SK-N-SH treated with all-trans-retinoic acid at 6 μM for 48 hours (cell line): ENCODE results near the gene SMIM31.

ENCODE experiments used
- ATAC-seq: fragments of 200-7000 bp; cut with Tn5 transposase; 3 replicates; pipeline ENCODE4 v1.9.1; 2020; ENCODE audit warnings: mild to moderate bottlenecking, moderate library complexity
- BACH2 ChIP-seq: fragments of 250-450 bp; sonication (Bioruptor Pico); IDR thresholded peaks from 2 replicates; pipeline ENCODE4 v1.9.0; 2021; ENCODE audit warnings: mild to moderate bottlenecking, borderline replicate concordance
- CSDC2 ChIP-seq: fragments of 250-450 bp; sonication (Bioruptor Pico); IDR thresholded peaks from 2 replicates; pipeline ENCODE4 v1.5.0; 2020; ENCODE audit warnings: mild to moderate bottlenecking, moderate library complexity
- GLIS3 ChIP-seq: fragments of 250-450 bp; sonication (Bioruptor Pico); IDR thresholded peaks from 2 replicates; pipeline ENCODE4 v1.5.0; 2020; ENCODE audit warnings: mild to moderate bottlenecking, moderate library complexity
- ISL1 ChIP-seq: fragments of 250-450 bp; sonication (Bioruptor Pico); IDR thresholded peaks from 2 replicates; pipeline ENCODE4 v2.1.2; 2022; ENCODE audit warnings: mild to moderate bottlenecking, moderate library complexity
- OSR1 ChIP-seq: fragments of 250-450 bp; sonication (Bioruptor Pico); IDR thresholded peaks from 2 replicates; pipeline ENCODE4 v1.8.0; 2022; ENCODE audit warnings: moderate library complexity, mild to moderate bottlenecking, inconsistent platforms
- SNAI2 ChIP-seq: fragments of 250-450 bp; sonication (Bioruptor Pico); IDR thresholded peaks from 2 replicates; pipeline ENCODE4 v1.5.0; 2020; ENCODE audit warnings: mild to moderate bottlenecking, moderate library complexity
- TCF4 ChIP-seq: fragments of 250-450 bp; sonication (Bioruptor Pico); IDR thresholded peaks from 2 replicates; pipeline ENCODE4 v1.8.0; 2021; ENCODE audit warnings: mild to moderate bottlenecking, moderate library complexity, borderline replicate concordance
- TOX ChIP-seq: fragments of 250-450 bp; sonication (Bioruptor Pico); IDR thresholded peaks from 2 replicates; pipeline ENCODE4 v1.8.0; 2021; ENCODE audit warnings: mild to moderate bottlenecking, moderate library complexity, borderline replicate concordance
- ZFP3 ChIP-seq: fragments of 250-450 bp; sonication (Bioruptor Pico); IDR thresholded peaks from 2 replicates; pipeline ENCODE4 v1.5.0; 2020; ENCODE audit warnings: mild to moderate bottlenecking, moderate library complexity
- ZFP30 ChIP-seq: fragments of 450-650 bp; formaldehyde crosslinking; IDR thresholded peaks from 2 replicates; pipeline ENCODE4 v1.5.0; 2022; ENCODE audit warnings: mild to moderate bottlenecking, moderate library complexity
- ZNF565 ChIP-seq: fragments of 450-650 bp; formaldehyde crosslinking; conservative IDR thresholded peaks from 2 replicates; pipeline ENCODE4 v1.5.0; 2020; ENCODE audit warnings: low read depth, mild to moderate bottlenecking, moderate library complexity
- ZNF70 ChIP-seq: fragments of 450-650 bp; formaldehyde crosslinking; IDR thresholded peaks from 2 replicates; pipeline ENCODE4 v1.5.0; 2020; ENCODE audit warnings: mild to moderate bottlenecking, moderate library complexity
- ZNF8 ChIP-seq: fragments of 450-650 bp; formaldehyde crosslinking; IDR thresholded peaks from 2 replicates; pipeline ENCODE4 v1.5.0; 2020; ENCODE audit warnings: mild to moderate bottlenecking, moderate library complexity
- TF ChIP-seq, protein P1 (sequence below): fragments of 250-450 bp; sonication (Bioruptor Pico); IDR thresholded peaks from 2 replicates; pipeline ENCODE4 v1.8.0; 2020; ENCODE audit warnings: mild to moderate bottlenecking, moderate library complexity, borderline replicate concordance
- TF ChIP-seq, protein P2 (sequence below): fragments of 250-450 bp; sonication (Bioruptor Pico); IDR thresholded peaks from 2 replicates; pipeline ENCODE4 v1.5.1; 2020; ENCODE audit warnings: low read depth, mild to moderate bottlenecking, moderate library complexity
- TF ChIP-seq, protein P3 (sequence below): fragments of 250-450 bp; sonication (Bioruptor Pico); IDR thresholded peaks from 2 replicates; pipeline ENCODE4 v1.5.0; 2020; ENCODE audit warnings: mild to moderate bottlenecking, moderate library complexity

SMIM31 gene

DNA sequence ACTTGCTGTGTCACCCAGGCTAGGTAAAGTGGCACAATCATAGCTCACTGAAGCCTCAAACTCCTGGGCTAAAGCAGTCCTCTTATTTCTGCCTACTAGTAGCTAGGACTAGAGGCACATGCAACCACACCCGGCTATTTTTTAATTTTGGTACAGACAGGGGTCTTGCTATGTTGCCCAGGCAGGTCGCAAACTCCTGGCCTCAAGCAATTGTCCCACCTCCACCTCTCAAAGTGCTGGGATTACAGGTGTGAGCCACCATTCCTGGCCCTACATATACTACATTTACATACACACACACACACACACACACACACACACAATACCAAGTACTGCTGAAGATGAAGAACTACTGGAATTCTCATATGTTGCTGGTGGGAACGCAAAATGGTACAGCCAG, 26.9 kb downstream of the SMIM31 start:
- ATAC-seq: no peak
- TF ChIP-seq ZNF8 (CRISPR knock-in tag): no peak
- TF ChIP-seq ZFP30 (CRISPR knock-in tag): no peak
- no peak for TF ChIP-seq ZNF70
- TF ChIP-seq, protein P1, sequence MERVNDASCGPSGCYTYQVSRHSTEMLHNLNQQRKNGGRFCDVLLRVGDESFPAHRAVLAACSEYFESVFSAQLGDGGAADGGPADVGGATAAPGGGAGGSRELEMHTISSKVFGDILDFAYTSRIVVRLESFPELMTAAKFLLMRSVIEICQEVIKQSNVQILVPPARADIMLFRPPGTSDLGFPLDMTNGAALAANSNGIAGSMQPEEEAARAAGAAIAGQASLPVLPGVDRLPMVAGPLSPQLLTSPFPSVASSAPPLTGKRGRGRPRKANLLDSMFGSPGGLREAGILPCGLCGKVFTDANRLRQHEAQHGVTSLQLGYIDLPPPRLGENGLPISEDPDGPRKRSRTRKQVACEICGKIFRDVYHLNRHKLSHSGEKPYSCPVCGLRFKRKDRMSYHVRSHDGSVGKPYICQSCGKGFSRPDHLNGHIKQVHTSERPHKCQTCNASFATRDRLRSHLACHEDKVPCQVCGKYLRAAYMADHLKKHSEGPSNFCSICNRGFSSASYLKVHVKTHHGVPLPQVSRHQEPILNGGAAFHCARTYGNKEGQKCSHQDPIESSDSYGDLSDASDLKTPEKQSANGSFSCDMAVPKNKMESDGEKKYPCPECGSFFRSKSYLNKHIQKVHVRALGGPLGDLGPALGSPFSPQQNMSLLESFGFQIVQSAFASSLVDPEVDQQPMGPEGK (CRISPR knock-in tag): no peak
- no peak for TF ChIP-seq OSR1 (CRISPR knock-in tag)
- no peak for TF ChIP-seq ISL1 (CRISPR knock-in tag)
- no peak for TF ChIP-seq TCF4 (CRISPR knock-in tag)
- TF ChIP-seq TOX (CRISPR knock-in tag): no peak
- TF ChIP-seq, all 23 proteins: peak for 0

GRCh38 chr4:164783976-164784375, 30.0 kb downstream of the SMIM31 start:
- no peak for ATAC-seq
- TF ChIP-seq BACH2 (CRISPR knock-in tag): no peak
- TF ChIP-seq ISL1 (CRISPR knock-in tag): no peak
- TF ChIP-seq ZNF565: no peak
- no peak for TF ChIP-seq ZFP3
- TF ChIP-seq, protein P1 (CRISPR knock-in tag): no peak
- TF ChIP-seq, protein P2, sequence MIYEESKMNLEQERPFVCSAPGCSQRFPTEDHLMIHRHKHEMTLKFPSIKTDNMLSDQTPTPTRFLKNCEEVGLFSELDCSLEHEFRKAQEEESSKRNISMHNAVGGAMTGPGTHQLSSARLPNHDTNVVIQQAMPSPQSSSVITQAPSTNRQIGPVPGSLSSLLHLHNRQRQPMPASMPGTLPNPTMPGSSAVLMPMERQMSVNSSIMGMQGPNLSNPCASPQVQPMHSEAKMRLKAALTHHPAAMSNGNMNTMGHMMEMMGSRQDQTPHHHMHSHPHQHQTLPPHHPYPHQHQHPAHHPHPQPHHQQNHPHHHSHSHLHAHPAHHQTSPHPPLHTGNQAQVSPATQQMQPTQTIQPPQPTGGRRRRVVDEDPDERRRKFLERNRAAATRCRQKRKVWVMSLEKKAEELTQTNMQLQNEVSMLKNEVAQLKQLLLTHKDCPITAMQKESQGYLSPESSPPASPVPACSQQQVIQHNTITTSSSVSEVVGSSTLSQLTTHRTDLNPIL (CRISPR knock-in tag): no peak
- TF ChIP-seq, protein P3, sequence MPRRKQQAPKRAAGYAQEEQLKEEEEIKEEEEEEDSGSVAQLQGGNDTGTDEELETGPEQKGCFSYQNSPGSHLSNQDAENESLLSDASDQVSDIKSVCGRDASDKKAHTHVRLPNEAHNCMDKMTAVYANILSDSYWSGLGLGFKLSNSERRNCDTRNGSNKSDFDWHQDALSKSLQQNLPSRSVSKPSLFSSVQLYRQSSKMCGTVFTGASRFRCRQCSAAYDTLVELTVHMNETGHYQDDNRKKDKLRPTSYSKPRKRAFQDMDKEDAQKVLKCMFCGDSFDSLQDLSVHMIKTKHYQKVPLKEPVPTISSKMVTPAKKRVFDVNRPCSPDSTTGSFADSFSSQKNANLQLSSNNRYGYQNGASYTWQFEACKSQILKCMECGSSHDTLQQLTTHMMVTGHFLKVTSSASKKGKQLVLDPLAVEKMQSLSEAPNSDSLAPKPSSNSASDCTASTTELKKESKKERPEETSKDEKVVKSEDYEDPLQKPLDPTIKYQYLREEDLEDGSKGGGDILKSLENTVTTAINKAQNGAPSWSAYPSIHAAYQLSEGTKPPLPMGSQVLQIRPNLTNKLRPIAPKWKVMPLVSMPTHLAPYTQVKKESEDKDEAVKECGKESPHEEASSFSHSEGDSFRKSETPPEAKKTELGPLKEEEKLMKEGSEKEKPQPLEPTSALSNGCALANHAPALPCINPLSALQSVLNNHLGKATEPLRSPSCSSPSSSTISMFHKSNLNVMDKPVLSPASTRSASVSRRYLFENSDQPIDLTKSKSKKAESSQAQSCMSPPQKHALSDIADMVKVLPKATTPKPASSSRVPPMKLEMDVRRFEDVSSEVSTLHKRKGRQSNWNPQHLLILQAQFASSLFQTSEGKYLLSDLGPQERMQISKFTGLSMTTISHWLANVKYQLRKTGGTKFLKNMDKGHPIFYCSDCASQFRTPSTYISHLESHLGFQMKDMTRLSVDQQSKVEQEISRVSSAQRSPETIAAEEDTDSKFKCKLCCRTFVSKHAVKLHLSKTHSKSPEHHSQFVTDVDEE: no peak

DNA sequence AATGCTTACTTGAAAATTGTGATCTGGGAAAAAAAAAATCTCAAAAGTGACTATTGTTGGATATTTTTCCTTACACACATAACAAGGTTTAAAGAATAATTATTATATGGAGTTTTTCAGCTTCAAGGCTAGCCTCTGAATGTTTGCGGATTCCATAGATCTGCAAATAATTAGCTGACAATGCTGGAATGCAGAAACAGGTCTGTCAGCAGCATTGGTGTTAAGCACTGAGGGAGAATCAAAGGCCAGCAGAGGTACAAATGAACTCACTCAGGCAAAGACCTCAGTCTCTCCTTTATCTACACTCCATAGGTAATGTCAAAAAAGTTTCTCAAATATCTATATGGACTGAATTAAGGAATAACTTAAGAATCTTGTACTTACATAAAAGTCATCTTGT, 35.1 kb downstream of the SMIM31 start:
- TF ChIP-seq, protein P3: no peak
- TF ChIP-seq CSDC2 (CRISPR knock-in tag) (no peak), ZFP30 (CRISPR knock-in tag) (no peak), TOX (CRISPR knock-in tag) (no peak), ZNF565 (no peak)
- TF ChIP-seq, protein P2 (CRISPR knock-in tag): no peak
- TF ChIP-seq, all 23 proteins: peak for 0

DNA sequence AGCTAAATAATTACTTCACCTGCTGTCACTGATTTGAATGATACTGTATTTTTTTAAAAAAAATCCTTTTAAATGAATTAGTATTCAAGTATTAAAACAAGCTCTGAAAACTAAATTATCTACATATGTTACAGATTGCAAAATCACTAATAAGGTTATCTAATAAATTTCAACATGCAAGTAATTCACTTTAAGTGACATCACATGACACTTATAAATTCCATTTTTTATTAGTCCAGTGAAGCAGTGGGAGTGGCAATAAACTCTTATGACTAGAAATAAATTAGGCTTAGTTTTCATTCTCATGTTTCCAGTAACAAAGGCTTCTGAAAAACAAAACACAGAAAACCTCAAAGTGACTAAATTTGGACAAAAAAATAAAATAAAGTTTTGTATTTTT, 36.3 kb downstream of the SMIM31 start:
- no peak for ATAC-seq
- TF ChIP-seq ZFP3 (no peak), TOX (CRISPR knock-in tag) (no peak), GLIS3 (CRISPR knock-in tag) (no peak), SNAI2 (CRISPR knock-in tag) (no peak)
- TF ChIP-seq, protein P2 (CRISPR knock-in tag): no peak

More for the DNA sequence above, 35.1 kb downstream of the SMIM31 start:
- no peak for ATAC-seq
